Stimulated activated naive CD8-positive, alpha-beta T cell treated with anti-CD3 and anti-CD28 coated beads, Interleukin-15, Interleukin-2, amounts not matched to agents 100 ng/mL and 50 ng/mL, for 24 hours (primary cell): ENCODE measurements around the gene FAM210B.
A peak's percentile ranks its signal among the peaks of the same experiment; 100 is the strongest.
"Not testable (repeated sequence)": the region's sequence is repeated elsewhere in the genome, so short reads cannot be mapped to it uniquely, and the experiment has no call there.

ENCODE experiments used
- H3K27ac Mint-ChIP-seq: one replicate; pipeline ENCODE4 v1.8.0; 2021; ENCODE audit warnings: mild to moderate bottlenecking, mixed read lengths
- H3K27me3 Mint-ChIP-seq: one replicate; pipeline ENCODE4 v1.8.0; 2021; ENCODE audit warnings: mixed read lengths
- H3K36me3 Mint-ChIP-seq: one replicate; pipeline ENCODE4 v1.8.0; 2021; ENCODE audit warnings: low read depth, mixed read lengths
- H3K4me1 Mint-ChIP-seq: one replicate; pipeline ENCODE4 v1.8.0; 2021; ENCODE audit warnings: low read depth, mixed read lengths
- H3K4me3 Mint-ChIP-seq: one replicate; pipeline ENCODE4 v1.8.0; 2021; ENCODE audit warnings: mild to moderate bottlenecking, mixed read lengths
- H3K9me3 Mint-ChIP-seq: one replicate; pipeline ENCODE4 v1.8.0; 2021; ENCODE audit warnings: mixed read lengths

FAM210B gene, protein sequence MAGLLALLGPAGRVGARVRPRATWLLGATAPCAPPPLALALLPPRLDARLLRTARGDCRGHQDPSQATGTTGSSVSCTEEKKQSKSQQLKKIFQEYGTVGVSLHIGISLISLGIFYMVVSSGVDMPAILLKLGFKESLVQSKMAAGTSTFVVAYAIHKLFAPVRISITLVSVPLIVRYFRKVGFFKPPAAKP

DNA sequence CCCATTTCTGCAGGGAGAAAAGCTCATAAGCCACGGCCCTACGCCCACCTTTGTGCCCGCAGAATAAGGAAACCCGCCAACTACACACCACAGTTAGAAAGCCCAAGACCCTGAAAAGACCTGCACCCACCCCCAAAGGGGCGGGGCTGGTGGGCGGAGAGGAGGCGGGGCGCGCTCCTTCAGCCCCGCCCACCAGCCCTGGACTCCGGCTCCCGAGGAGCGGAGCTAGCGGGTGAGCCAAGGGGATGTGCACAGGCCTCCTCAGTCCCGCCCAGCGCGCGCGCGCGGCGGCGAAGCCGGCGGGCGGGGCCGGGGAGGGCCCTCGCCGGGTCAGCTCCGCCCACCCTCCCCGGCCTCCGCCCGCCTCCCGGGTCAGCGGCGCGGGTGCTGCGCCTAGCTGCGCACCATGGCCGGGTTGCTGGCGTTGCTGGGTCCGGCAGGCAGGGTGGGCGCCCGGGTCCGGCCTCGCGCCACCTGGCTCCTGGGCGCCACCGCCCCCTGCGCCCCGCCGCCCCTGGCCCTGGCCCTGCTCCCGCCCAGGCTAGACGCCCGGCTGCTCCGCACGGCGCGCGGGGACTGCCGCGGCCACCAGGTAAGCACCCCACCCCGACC lies at the start of gene FAM210B:
Gene FAM210B, plus strand, starts transcription at position 375 of the 612 bp plus-strand sequence. Its CDS starts 32 bp downstream, at position 407.
- H3K36me3 Mint-ChIP-seq, result no peaks in the 10 kb centered on the region
- H3K27ac Mint-ChIP-seq, result peak within 1 kb of the TSS; percentile 58

GRCh38 chr20:56316051-56316450 lies 42.7 kb upstream of the FAM210B start:
- Mint-ChIP-seq H3K27me3 (peaks cover 29% of the 10 kb centered on the region), H3K36me3 (no peaks in the 10 kb centered on the region), H3K9me3 (no peaks in the 10 kb centered on the region), H3K4me3 (no peak overlapping the region), H3K27ac (no peak overlapping the region), H3K4me1 (no peaks in the 10 kb centered on the region)

More for the DNA sequence above, at the start of gene FAM210B:
- Mint-ChIP-seq H3K27me3 (no peaks in the 10 kb centered on the region), H3K4me3 (peak within 1 kb of the TSS; percentile 84), H3K4me1 (peaks cover 23% of the 10 kb centered on the region), H3K9me3 (no peaks in the 10 kb centered on the region)

DNA sequence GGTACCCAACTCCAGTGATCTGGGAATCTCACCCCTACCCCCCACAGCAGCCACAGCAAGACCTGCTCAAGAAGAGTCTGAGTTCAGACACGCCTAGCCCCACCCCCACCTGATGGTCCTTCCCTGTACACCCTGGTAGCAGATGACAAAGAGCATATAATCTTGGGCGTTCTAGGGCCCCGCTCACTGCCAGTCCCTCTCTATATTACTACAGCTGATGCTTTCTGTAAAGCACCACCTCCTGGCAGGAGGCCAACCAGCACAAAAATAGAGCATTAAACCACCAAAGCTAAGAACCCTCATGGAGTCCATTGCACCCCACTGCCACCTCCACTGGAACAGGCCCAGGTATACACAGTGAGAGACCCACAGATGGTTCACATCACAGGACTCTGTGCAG lies 42.3 kb upstream of the FAM210B start:
- H3K4me1 Mint-ChIP-seq, result no peaks in the 10 kb centered on the region
- no peak overlapping the region for H3K27ac Mint-ChIP-seq
- no peaks in the 10 kb centered on the region for H3K9me3 Mint-ChIP-seq
- H3K36me3 Mint-ChIP-seq, result no peaks in the 10 kb centered on the region
- peaks cover 24% of the 10 kb centered on the region for H3K27me3 Mint-ChIP-seq
- H3K4me3 Mint-ChIP-seq, result no peak overlapping the region

DNA sequence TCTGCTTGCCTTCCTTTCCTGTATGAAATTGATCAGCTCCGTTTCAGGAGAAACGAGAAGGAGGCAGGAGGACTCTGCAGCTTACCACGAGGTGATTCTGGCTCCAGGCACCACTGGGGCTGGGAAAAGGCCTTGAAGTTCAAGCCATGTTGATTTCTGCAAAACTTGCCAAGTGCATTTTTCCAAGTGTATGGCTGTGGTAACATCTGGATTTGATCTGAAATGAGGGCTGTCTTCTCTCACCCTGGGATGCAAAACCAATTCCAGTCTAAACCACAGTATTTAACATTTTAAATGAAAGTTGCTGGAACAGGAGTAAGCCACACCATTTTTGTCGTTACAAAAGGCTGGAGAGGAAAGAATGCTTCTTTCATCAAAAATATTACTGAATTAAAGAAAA lies 36.1 kb upstream of the FAM210B start:
- Mint-ChIP-seq H3K4me3 (no peak overlapping the region), H3K4me1 (no peaks in the 10 kb centered on the region), H3K9me3 (no peaks in the 10 kb centered on the region), H3K27ac (no peak overlapping the region), H3K36me3 (no peaks in the 10 kb centered on the region), H3K27me3 (peaks cover 19% of the 10 kb centered on the region)

DNA sequence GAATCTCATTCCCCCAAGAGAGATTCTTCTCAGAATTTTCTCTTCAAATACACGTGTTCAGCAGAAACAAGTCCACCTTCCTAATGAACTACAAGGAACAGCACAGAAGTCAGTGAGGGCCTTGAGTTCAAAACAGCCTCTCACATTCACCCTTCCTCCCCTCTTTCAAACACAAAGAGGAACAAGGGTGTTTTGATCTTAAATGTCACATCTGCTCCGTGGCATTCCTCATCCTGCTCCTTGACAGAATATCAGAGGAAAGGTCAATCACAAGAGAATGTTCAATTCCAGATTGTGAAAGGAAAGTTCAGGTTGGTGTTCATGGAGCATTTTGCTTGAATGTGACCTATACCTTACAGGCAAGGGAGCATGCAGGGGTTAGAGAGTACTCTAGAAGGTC lies 35.6 kb upstream of the FAM210B start:
- no peaks in the 10 kb centered on the region for H3K9me3 Mint-ChIP-seq

GRCh38 chr20:56323656-56324055 lies 35.1 kb upstream of the FAM210B start:
- no peak overlapping the region for H3K27ac Mint-ChIP-seq
- no peak overlapping the region for H3K4me3 Mint-ChIP-seq
- H3K36me3 Mint-ChIP-seq, result no peaks in the 10 kb centered on the region
- peaks cover 16% of the 10 kb centered on the region for H3K27me3 Mint-ChIP-seq
- no peaks in the 10 kb centered on the region for H3K9me3 Mint-ChIP-seq
- H3K4me1 Mint-ChIP-seq, result no peaks in the 10 kb centered on the region

More for the DNA sequence above, 35.6 kb upstream of the FAM210B start:
- no peak overlapping the region for H3K27ac Mint-ChIP-seq
- H3K36me3 Mint-ChIP-seq, result no peaks in the 10 kb centered on the region
- H3K27me3 Mint-ChIP-seq, result peaks cover 16% of the 10 kb centered on the region
- no peaks in the 10 kb centered on the region for H3K4me1 Mint-ChIP-seq
- no peak overlapping the region for H3K4me3 Mint-ChIP-seq

GRCh38 chr20:56324806-56325205 lies 34.0 kb upstream of the FAM210B start:
- Mint-ChIP-seq H3K9me3 (no peaks in the 10 kb centered on the region), H3K36me3 (no peaks in the 10 kb centered on the region), H3K4me1 (no peaks in the 10 kb centered on the region), H3K4me3 (no peak overlapping the region), H3K27me3 (peaks cover 16% of the 10 kb centered on the region), H3K27ac (no peak overlapping the region)

DNA sequence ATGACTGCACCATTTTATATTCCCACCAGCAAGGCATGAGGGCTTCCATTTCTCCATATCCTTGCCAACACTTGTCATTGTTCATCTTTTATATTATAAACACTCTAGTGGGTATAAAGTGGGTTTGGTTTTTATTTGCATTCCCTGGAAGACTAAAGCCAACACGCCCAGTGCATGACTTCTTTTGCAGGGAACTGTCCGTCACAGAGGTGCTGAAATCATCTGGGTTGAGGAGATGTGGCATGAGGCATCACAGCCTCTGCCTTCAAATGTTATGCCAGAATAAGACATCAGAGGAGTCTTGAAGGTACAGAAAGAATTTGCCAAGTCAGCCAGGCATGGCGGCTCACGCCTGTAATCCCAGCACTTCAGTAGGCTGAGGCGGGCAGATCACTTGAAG lies 29.9 kb upstream of the FAM210B start:
- H3K36me3 Mint-ChIP-seq, result no peaks in the 10 kb centered on the region
- H3K4me3 Mint-ChIP-seq, result no peak overlapping the region
- no peaks in the 10 kb centered on the region for H3K9me3 Mint-ChIP-seq
- no peak overlapping the region for H3K27ac Mint-ChIP-seq
- H3K27me3 Mint-ChIP-seq, result peaks cover 19% of the 10 kb centered on the region
- no peaks in the 10 kb centered on the region for H3K4me1 Mint-ChIP-seq

DNA sequence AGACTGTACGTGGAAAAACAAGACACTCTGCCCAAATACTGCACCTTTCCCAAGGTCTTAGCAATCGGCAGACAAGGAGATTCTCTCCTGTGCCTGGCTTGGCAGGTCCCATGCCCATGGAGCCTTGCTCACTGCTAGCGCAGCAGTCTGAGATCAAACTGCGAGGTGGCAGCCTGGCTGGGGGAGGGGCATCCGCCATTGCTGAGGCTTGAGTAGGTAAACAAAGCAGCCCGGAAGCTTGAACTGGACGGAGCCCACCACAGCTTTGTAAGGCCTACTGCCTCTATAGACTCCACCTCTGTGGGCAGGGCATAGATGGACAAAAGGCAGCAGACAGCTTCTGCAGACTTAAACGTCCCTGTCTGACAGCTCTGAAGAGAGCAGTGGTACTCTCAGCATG lies 22.1 kb upstream of the FAM210B start:
- not testable (repeated sequence) for H3K4me1 Mint-ChIP-seq, H3K9me3 Mint-ChIP-seq
- H3K27me3 Mint-ChIP-seq, result peaks cover 39% of the 10 kb centered on the region

GRCh38 chr20:56342783-56343182 lies 16.0 kb upstream of the FAM210B start:
- H3K27ac Mint-ChIP-seq, result no peak overlapping the region
- peaks cover 76% of the 10 kb centered on the region for H3K27me3 Mint-ChIP-seq
- H3K36me3 Mint-ChIP-seq, result no peaks in the 10 kb centered on the region
- H3K4me3 Mint-ChIP-seq, result no peak overlapping the region
- H3K9me3 Mint-ChIP-seq, result no peaks in the 10 kb centered on the region
- H3K4me1 Mint-ChIP-seq, result no peaks in the 10 kb centered on the region

More for the DNA sequence above, 22.1 kb upstream of the FAM210B start:
- H3K27ac Mint-ChIP-seq, H3K36me3 Mint-ChIP-seq, H3K4me3 Mint-ChIP-seq: not testable (repeated sequence)

DNA sequence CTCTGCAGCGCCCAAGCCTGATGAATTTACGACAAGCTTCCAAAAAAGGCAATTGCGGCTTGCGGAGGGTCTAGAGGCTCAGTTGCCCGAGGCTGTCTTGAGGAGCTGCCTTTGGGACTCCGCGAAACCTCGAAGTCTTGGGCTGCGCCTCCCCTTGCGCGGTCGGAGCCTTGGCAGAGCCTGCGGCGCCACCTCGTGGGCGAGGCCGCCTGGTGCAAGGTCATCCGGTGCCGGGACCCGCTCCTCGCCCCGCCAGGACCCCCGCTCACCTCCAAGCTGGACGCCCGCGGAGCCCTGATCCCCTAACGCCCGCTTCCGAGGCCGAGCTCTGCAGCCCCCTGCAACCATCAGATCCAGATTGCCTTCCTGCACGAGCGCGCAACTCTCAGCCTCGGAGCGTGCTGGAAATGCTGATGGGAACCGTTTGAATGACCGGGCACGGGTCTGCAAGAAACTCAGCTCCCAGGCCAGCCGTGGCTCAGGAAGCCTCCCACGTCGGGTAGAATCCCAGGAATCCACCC lies 14.9 kb upstream of the FAM210B start:
- H3K4me1 Mint-ChIP-seq, result no peaks in the 10 kb centered on the region
- H3K4me3 Mint-ChIP-seq, result no peak overlapping the region
- H3K36me3 Mint-ChIP-seq, result no peaks in the 10 kb centered on the region
- peaks cover 78% of the 10 kb centered on the region for H3K27me3 Mint-ChIP-seq
- no peaks in the 10 kb centered on the region for H3K9me3 Mint-ChIP-seq
- no peak overlapping the region for H3K27ac Mint-ChIP-seq

DNA sequence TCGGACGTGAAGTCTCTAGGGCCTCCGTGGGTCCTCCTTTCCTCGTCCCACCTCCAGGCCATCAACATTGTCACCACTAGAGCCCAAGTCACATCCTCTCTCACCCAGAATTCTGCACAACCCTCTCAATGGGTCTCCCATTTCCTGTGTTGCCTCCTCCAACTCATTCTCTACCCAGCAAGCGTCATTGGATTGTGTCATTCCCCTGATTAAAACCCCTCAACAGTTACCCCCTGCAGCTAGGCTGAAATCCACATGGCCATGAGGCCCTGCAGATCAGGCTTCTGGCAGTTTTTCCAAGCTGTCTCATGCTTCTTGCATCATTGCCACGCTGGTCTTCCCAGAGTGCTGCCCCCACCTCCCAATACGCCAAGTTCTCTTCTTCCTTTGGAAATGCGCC lies 12.9 kb upstream of the FAM210B start:
- H3K4me3 Mint-ChIP-seq, result no peak overlapping the region
- H3K27me3 Mint-ChIP-seq, result peaks cover 71% of the 10 kb centered on the region
- H3K27ac Mint-ChIP-seq, result no peak overlapping the region
- no peaks in the 10 kb centered on the region for H3K36me3 Mint-ChIP-seq
- no peaks in the 10 kb centered on the region for H3K4me1 Mint-ChIP-seq
- no peaks in the 10 kb centered on the region for H3K9me3 Mint-ChIP-seq

- Mint-ChIP-seq H3K9me3 (no peaks in the 10 kb centered on the region), H3K4me1 (no peaks in the 10 kb centered on the region), H3K4me3 (no peak overlapping the region), H3K27ac (no peak overlapping the region), H3K36me3 (no peaks in the 10 kb centered on the region), H3K27me3 (peaks cover 59% of the 10 kb centered on the region)
Measured at GRCh38 chr20:56347628-56348304, 11.0 kb upstream of the FAM210B start.

GRCh38 chr20:56348305-56348693 lies 10.5 kb upstream of the FAM210B start:
- H3K27me3 Mint-ChIP-seq, result peaks cover 54% of the 10 kb centered on the region
- H3K9me3 Mint-ChIP-seq, result no peaks in the 10 kb centered on the region
- no peak overlapping the region for H3K4me3 Mint-ChIP-seq
- H3K27ac Mint-ChIP-seq, result no peak overlapping the region
- no peaks in the 10 kb centered on the region for H3K36me3 Mint-ChIP-seq
- no peaks in the 10 kb centered on the region for H3K4me1 Mint-ChIP-seq

GRCh38 chr20:56348746-56349145 lies 10.0 kb upstream of the FAM210B start:
- no peak overlapping the region for H3K27ac Mint-ChIP-seq
- peaks cover 50% of the 10 kb centered on the region for H3K27me3 Mint-ChIP-seq
- no peaks in the 10 kb centered on the region for H3K4me1 Mint-ChIP-seq
- no peaks in the 10 kb centered on the region for H3K36me3 Mint-ChIP-seq
- no peak overlapping the region for H3K4me3 Mint-ChIP-seq
- no peaks in the 10 kb centered on the region for H3K9me3 Mint-ChIP-seq
